CD4-positive, alpha-beta T cell treated with Interleukin-4 for 4 hours (primary cell): Measurements from ENCODE around the gene SVEP1.

ENCODE experiments used
- DNase-seq: peaks from one replicate; pipeline ENCODE4 v3.0.0-alpha.2; 2020

Gene SVEP1

GRCh38 chr9:110316261-110317075, 263.1 kb downstream of the SVEP1 start:
- no peak for DNase-seq
